Activated naive CD4-positive, alpha-beta T cell (primary cell): Measurements from ENCODE around the gene PHF20.
"Not testable (repeated sequence)": the region's sequence is repeated elsewhere in the genome, so short reads cannot be mapped to it uniquely, and the experiment has no call there.

Experiments
- DNase-seq, 4 experiments: peaks; one replicate each; lab custom pipeline; 2025; lab: John Stamatoyannopoulos, UW

PHF20 gene

DNA sequence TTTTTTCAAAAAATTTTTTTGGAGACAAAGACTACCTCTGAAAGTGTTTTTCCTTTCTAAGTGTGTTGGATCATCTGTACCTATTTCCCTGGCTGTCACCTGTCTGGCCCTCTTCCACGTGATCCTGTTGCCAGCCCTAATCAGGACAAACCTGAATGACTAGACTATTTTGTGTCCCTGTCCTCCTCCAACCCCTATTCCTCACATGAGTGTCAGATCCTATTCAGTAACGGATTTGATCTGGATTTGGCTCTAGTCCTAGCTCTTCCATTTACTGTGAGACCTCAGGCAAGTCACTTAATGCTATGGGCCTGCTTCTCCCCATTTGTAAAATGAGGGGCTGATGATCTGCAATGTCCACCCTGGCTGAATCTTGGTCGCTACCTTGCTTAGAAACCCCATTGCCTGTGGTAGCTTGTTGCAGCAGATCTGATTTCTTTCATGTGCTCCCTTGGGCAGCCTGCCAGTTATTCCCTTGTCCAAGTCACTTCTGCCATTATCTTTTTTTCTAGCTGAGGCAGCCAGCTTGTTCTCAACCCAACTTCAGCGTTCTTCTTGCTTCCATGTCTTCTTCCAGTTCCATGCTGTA lies 4.8 kb downstream of the PHF20 start:
- DNase-seq: no peak

DNA sequence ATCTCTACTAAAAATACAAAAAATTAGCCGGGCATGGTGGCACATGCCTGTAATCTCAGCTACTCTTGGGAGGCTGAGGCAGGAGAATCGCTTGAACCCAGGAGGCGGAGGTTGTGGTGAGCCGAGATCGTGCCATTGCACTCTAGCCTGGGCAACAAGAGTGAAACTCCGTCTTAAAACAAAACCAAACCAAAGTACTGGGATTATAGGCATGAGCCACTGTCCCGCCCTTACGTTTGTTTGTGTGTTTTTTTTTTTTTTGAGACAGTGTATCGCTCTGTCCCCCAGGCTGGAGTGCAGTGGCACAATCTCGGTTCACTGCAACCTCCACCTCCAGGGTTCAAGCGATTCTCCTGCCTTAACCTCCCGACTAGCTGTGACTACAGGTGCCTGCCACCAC lies 12.0 kb downstream of the PHF20 start:
- not testable (repeated sequence) for DNase-seq

DNA sequence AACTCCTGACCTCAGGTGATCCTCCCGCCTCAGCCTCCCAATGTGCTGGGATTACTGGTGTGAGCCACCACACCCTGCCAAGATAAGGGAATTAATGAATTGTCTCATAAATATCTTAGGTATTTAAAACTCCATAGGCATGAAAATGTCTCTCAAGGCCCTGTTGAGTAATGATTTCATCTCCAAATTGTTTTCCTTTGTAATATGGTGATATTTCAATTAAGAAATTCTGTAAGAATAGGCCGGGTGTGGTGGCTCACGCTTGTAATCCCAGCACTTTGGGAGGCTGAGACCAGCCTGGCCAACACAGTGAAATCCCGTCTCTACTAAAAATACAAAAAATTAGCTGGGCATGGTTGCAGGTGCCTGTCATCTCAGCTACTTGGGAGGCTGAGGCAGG lies 13.7 kb downstream of the PHF20 start:
- DNase-seq: not testable (repeated sequence)

DNA sequence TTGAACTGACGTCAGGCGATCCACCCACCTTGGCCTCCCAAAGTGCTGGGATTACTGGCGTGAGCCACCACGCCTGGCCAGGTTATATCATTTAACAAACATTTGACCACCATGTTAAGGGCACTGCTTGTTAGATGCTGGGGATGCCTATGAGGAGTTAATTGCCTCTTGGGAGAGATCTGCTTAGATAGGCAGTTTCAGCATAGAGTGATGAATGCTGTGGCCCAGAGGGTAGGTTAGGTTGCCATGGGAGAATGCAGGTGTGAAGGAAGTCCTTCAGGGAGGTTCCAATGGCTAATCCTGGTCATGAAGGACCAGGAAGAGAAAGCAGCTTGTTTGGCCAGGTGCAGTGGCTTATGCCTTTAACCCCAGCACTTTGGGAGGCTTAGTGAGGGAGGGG lies 17.0 kb downstream of the PHF20 start:
- DNase-seq: no peak

DNA sequence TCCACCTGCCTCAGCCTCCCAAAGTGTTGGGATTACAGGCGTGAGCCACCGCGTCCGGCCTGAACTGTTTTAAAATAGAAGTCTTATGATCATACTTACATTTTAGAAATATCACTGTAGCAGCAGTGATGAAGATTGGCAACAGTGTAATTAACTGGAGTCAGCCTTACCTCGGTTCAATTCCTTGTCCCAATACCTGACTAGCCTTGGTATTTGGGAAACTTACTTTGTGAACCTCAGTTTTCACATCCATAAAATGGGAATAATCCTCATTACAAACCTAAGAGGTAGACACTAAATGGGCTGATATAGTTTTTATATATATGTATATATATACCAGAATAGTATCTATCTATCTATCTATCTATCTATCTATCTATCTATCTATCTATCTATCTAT lies 19.3 kb downstream of the PHF20 start:
- DNase-seq: no peak

DNA sequence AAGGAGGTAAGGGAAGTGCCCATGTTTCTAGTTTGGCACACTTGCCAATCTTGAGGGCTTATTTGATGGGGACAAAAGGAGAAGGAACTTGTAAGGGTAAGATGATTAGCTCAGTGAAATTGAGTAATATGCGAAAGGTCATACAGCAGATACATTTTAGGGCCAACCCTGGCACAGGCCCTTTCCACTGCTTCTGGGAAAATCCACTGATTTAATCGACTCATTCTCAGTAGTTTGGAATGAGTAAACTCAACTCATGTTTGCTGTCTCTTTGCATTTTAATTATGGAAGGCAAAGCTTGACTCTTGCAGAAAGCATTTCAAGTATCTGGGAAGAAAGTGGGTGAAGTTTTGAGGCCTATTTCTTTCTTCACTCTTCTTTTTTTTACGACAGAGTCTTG lies 20.0 kb downstream of the PHF20 start:
- DNase-seq: no peak

DNA sequence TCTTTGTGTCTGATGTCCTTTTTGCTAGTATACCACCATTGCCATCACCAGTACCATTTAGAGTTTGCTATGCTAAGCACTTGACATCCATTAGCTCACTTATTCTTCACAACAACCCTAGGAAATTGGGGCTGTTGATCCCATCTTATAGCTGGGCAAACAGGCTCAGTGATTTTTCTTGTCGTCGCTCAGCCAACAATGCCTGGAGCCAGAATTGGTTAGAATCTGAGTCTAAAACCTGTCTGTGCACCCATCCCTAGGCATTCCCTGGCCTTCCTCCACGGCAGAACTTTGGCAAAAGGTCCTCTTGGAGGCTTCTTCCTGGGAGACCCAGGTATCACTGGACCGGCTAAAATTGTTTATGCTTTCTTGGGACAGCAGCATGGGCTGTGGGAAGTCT lies 20.9 kb downstream of the PHF20 start:
- DNase-seq: no peak

DNA sequence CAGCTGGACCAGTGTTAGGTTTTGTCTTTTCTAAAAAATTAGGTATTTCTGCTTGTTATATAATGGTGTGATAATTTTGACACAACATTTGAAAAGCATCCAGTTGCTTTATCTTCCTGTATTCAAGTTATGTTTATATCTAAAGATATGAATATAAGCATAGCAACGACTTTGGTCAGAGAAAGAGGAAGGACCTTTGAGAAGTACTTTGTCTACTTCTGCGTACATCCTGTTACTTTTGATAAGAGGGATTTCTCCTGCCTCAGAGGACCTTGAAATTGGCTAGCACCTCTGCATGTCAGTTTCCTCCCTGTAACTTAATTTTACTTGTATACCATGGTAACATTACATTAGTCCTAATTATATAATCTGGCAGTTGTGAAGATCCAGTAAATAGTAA lies 24.8 kb downstream of the PHF20 start:
- DNase-seq: no peak

DNA sequence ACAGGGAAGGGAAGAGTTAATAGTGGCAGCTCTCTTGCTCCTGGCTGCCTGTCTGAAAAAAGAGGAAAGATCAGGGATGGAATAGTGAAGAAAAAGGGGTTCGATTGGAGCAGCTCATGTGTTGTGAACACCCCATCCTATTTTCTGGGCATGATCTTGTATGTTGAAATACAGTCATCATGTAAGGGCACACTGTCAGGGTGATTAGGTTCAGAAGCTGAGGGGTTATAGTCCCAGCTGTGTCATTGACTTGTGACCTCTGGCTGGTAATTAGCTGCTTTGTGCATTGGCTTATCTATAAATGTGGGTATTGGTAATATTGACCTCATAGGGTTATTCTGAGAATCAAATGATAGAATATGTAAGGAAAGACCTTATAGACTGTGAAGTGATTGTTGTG lies 30.1 kb downstream of the PHF20 start:
- no peak for DNase-seq

DNA sequence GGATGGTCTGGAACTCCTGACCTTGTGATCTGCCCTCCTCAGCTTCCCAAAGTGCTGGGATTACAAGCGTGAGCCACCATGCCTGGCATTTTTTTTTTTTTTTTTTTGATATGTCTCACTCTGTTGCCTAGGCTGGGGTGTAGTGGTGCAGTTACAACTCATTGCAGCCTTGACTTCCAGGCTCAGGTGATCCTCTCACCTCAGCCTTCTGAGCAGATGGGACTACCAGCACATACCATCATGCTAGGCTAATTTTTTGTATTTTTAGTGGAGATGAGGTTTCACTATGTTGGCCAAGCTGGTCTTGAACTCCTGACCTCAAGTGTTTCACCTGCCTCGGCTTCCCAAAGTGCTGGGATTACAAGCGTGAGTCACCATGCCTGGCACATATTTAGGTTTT lies 34.3 kb downstream of the PHF20 start:
- DNase-seq: no peak

DNA sequence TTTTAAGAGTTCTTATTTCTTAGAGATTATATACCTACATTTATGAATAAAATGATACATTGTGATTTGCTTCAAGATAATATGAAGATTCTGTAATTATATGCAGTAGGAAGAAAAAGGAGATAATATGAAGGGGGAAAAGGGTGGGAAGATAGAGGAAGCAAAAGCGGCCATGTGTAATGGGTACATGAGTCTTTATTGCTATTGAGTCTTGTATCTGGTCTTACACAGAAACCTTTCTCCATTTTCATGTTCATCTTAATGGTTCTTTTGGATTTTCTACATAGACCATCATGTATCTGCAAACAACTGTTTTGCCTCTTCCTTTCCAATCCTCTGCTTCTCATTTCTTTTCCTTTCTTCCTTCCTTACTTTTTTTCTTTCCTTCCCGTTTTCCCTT lies 36.1 kb downstream of the PHF20 start:
- no peak for DNase-seq

DNA sequence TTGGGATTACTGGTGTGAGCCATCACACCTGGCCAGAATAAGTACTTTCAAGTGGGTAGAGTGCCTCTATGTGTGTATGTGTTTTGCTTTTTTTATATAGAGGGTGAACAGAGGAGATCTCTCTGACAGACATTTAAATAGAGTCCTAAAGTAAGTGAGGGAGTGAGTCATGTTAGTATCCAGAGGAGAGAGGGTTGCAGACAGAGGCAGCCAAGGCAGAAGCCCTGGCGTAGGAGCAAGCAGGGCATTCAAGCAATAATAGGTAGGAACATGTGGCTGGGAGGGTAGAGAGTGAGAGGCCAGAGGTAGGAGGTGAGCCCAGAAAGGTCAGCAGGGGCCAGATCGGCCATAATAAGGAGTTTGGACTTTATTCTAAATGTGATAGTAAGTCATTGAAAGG lies 48.9 kb downstream of the PHF20 start:
- DNase-seq: no peak

DNA sequence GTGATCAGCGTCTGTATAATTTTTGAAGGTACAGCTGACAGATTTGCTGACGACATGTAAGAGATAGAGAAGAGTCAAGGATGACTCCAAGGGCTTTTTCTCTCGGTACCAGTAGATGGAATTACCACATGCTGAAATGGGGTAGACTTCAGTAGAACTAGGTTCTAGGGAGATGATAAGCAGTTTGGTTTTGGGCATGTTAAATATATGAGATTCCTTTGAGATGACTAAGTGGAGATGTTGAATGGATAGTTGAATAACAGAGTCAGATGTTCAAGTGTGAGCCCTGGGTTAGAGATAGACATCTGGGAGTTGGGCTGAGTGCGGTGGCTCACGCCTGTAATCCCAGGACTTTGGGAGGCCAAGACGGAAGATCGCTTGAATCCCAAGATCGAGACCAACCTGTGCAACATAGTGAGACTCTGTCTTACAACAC lies 50.0 kb downstream of the PHF20 start:
- no peak for DNase-seq

DNA sequence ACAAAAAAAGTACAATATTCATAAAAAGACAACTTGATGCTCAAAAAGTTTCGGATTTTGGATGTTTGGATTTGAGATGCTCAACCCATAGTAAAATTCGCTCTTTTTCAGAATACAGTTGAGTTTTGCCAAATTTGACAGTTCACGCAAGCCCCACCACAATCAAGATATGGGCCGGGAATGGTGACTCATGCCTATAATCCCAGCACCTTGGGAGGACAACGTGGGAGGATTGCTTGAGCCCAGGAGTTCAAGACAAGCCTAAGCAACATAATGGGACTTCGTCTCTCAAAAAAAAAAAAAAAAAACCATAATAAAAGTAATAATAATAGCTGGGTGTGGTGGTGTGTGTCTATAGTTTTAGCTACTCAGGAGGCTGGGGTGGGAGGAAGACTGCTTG lies 51.3 kb downstream of the PHF20 start:
- DNase-seq: no peak

DNA sequence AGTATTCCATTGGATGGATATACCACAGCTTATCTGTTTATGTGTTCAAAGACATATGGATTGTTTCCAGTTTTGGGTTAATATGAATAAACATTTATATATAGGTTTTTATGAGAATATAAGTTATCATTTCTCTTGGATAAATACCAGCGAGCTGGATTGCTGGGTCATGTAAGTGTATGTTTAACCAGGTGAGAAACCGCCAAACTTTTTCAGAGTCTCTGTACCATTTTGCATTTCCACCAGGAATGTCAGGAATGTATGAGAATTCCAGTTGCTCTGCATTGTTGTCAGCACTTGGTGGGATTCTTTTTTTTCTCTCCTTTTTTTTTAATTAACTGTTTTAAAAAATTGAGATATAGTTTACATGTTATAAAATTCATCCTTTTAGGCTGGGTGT lies 52.1 kb downstream of the PHF20 start:
- no peak for DNase-seq

DNA sequence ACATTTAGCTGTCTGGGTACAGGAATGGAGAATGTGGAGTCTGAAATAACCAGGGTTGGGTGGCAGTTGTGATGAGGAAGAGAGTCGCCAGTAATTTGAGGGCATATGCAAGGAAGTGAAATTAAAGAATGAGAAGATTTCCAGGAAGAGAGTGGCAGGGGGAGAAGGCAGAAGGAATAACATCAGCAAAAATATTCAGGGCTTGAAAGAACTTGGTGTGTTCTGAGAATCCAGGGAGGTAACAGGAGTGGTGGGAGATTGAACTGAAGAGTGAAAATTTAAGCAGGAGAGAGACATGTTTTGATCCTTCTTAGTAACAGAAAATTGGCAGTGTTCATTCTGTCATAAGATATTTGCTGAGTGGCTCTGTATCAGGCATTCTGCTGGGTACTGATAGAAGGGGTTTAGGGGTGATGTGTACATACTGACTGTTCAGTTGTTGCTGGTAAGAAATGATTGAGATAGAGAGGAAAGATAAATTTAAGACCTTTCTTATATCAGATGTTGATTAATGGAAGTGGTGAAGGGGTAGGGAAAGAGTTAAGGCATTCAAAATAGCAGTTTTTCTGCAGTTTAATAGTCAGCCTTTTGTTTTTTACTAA lies 54.7 kb downstream of the PHF20 start:
- no peak for DNase-seq

DNA sequence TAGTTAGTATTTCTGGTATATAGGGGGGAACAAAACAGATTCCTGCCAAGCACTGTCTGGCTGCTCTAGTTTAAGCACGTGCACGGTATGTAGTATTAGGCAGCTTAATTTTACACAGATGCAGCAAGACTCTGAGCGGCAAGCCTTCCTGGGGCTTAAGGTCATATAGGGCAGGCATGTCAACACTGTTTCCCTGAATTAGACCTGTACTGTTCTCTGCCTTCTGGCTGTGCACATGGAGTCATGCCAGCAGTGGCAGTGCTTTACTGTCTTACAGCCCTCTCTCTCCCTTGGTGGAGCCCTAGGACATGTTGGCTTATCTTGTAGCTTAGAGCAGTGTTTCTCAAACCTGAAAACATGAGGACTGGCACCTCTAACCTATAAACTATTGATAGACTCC lies 56.6 kb downstream of the PHF20 start:
- no peak for DNase-seq

DNA sequence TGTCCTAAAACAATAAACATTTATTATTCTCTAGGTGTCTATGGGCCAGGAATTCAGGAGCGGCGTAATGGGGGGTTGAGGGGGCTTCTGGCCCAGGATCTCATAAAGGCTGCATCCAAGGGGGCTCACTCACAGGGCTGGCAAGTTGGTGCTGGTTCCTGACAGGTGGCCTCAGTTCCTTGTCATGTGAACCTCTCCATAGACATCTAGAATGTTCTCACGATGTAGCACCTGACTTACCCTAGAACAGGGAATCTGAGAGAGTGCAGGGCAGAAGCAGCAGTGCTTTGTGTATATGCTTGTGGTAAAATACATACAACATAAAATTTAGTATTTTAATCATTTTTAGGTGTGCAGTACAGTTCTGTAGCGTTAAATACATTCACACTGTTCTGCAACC lies 57.1 kb downstream of the PHF20 start:
- no peak for DNase-seq

DNA sequence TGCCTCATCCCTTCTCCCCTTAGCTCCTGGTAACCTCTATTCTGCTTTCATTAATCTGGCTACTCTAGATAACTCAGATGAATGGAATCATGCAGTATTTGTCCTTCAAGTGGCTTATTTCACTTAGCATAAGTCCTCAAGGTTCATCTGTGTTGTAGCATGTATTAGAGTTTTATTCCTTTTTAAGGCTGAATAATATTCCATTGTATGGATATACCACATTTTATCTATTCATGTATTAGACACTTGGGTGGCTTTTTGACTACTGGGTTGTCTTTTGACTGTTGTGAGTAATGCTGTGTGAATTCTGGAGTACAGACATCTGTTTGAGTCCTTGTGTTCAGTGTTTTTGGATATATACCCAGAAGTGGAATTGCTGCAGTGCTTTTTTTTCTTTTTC lies 58.4 kb downstream of the PHF20 start:
- DNase-seq: no peak

DNA sequence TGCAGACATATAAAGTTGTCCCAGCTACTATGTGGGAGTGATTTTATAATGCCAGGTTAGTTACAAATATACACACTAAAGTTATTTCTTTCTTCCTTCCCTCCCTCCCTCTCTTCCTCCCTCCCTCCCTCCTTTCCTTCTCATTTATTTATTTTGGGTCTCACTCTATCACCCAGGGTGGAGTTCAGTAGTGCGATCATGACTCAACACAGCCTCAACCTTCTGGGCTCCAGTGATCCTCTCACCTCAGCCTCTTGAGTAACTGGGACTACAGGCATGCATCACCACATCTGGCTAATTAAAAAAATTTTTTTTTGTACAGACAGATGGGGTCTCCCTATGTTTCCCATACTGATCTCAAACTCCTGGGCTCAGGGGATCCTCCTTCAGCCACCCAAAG lies 59.2 kb downstream of the PHF20 start:
- no peak for DNase-seq

DNA sequence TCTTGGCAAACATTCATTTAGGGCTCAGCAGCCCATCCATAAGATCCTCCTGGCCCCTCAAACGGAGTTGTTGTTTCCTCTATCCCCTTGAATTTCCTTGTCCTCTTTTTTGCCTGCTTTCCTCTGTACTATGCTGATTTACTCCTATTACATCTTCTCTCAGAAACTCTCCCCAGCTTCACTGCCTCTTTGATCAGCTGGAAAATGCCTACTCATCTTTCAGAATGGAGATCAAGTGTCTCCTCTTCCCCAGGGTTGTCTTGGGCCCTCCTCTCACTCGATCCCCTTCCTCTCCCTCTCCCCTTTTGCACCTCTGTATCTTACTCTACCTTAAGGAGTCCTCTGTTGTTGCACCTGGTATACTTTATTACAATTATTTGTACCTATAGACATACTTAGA lies 60.2 kb downstream of the PHF20 start:
- DNase-seq: no peak

DNA sequence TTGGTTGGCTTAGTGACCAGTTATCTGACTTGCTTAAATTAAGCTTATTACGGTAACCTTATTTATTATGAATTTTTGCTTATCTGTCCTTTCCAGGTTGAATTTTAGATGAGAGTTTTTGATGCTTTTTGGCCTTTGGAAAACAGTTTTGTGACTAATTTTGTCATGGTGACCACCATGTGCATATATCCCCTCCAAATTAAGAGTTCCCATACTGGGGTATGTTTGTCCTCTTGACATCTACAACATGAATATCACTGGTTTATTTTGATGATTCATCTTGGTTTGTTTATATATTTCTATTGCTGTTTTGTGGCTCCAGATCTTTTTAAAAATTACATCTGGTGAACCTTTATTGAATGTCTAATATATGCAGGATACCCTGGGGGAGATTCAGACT lies 61.4 kb downstream of the PHF20 start:
- no peak for DNase-seq

DNA sequence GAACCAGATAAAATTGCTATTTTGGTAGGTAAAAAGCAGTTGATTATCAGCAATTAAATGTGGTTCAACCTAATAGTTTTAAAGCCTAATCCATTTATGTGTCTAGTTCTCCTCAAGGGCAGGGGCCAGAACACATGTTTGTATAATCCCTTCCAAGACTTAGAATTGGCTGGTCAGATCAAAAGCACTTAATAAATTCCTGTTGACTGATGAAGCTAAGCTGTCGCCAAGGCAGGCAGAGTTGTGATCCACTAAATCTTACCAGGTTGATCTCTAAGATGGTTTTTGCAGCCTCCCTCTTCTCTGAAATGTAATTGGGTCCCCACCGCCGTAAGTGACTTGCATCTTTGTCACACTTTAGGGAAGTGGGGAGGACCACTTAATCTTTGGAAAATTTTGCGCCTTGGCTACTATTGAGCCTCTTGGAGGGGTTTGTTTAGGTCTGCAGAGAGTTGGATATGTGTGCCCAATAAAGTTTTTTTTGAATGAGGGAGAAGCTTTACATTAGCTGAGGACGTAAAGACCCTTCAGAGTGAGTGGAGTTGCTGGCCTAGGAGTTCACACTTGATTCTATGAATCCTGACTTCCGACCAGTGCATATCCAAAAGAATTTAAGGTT lies 65.9 kb downstream of the PHF20 start:
- DNase-seq: no peak

DNA sequence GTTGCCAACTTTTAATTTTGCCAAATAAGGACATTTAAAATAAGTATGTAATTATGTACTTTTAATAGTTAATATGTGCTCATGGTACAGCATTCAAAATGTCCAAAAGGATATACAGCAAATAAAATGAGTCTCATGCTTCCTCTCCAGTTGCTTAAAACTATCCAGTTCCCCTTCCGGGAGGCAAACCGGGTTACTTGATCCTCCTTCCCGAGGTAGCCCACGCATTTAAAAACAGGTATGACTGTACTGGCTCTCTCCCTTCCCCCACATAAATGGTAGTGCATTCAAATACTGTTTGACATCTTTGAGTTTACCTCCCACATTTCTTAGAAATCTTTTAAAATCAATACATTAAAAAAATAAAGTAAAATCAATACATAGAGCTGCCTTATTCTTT lies 66.4 kb downstream of the PHF20 start:
- no peak for DNase-seq
